Activated CD4-positive, alpha-beta T cell treated with anti-CD3 and anti-CD28 coated beads, Interleukin-2, amount 50 U/mL, for 1 hour (primary cell): ENCODE results near the gene TTYH1.

Experiments used
- DNase-seq: peaks from one replicate; pipeline ENCODE4 v3.0.0-alpha.2; 2020

The TTYH1 gene

DNA sequence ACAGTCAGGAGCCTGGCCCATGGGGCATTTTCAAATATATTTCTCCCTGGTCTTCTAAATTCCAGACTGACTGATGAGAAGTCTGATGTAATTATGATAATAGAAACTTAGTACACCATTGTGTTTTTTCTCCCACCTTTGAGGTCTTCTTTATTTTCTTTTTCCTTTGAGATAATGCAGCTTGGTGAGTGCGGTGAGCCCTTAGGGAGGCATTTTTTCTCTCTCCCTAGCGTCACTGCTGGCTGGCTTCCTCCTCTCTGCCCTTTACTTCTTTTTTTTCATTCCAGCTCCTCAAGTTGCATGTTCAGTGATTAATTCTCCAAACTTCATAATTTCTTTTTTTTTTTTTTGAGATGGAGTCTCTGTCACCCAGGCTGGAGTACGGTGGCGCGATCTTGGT is 70.6 kb downstream of the TTYH1 start:
- no peak for DNase-seq
